ENCODE measurements around the gene ZYG11A.
"Not testable (repeated sequence)": the region's sequence is repeated elsewhere in the genome, so short reads cannot be mapped to it uniquely, and the experiment has no call there.

Gene ZYG11A

DNA sequence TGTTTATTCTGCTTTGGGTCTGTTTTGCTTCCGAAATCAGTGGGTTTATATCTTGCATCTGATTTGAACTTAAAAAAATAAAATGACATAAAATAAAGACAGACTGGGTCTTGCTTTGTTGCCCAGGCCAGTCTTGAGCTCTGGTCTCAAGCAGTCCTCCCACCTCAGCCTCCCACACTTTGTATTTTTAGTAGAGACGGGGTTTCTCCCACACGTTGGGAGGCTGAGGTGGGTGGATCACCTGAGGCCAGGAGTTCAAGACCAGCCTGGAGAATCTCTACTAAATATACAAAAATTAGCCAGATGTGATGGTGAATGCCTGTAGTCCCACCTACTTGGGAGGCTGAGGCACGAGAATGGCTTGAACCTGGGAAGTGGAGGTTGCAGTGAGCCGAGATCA, 5.9 kb downstream of the ZYG11A start:
- H3K27me3 ChIP-seq = peaks cover 6% of the 10 kb centered on the region; the same call in 1 of the 2 replicates
- peaks cover 7% of the 10 kb centered on the region for H3K9me3 ChIP-seq
- H3K4me3 ChIP-seq = no peak overlapping the region
- H3K36me3 ChIP-seq = no peaks in the 10 kb centered on the region
- no peaks in the 10 kb centered on the region for H3K4me1 ChIP-seq
- H4K20me1 ChIP-seq = no peaks in the 10 kb centered on the region
- no peak for TF ChIP-seq Cebpa-rat (IDR thresholded peaks at IDR 0.05)
- H3K4me2 ChIP-seq = no peak overlapping the region
- H3K9ac ChIP-seq = no peak overlapping the region
- no peak overlapping the region for H3K27ac ChIP-seq

DNA sequence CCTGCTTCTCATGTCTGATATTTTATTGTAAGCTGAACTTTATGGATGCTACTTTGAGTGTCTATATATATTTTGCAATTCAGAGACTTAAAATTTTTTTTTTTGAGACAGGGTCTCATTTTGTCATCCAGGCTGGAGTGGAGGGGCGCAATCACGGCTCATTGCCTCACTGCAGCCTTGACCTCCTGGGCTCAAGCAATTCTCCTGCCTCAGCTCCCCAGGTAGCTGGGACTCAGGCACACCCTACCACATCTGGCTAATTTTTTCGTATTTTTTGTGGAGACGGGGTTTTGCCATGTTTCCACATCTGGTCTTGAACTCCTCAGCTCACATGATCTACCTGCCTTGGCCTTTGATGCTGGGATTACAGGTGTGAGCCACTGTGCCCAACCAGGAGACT, 8.4 kb downstream of the ZYG11A start:
- H3K27me3 ChIP-seq = no peaks in the 10 kb centered on the region
- H3K27ac ChIP-seq = no peak overlapping the region
- no peak overlapping the region for H3K4me2 ChIP-seq
- TF ChIP-seq Cebpa-rat (IDR thresholded peaks at IDR 0.05) = no peak
- H3K36me3 ChIP-seq = no peaks in the 10 kb centered on the region
- H3K4me1 ChIP-seq = no peaks in the 10 kb centered on the region
- H3K9me3 ChIP-seq = no peaks in the 10 kb centered on the region
- H4K20me1 ChIP-seq = no peaks in the 10 kb centered on the region
- no peak overlapping the region for H3K4me3 ChIP-seq
- H3K9ac ChIP-seq = no peak overlapping the region

DNA sequence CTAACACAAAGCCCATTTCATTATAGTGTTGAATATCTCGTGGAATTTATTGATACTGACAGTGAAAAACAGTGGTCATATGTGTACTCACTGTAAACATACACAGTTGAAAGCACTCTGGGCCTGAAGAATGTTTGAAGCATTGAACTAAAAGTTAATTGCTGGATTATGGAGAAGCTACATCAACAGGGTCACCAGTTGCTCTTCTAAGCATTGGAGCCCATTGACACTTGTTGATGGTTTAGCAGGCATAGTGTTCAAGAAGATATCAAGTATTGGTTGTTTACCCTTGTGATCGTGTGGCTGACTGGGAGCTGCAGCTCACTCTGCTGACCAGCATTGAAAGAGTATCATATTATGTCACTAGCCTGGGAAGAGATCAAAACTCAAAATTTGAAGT, 10.3 kb downstream of the ZYG11A start:
- no peaks in the 10 kb centered on the region for H4K20me1 ChIP-seq
- no peaks in the 10 kb centered on the region for H3K4me1 ChIP-seq
- H3K4me3 ChIP-seq = no peak overlapping the region
- no peak for TF ChIP-seq Cebpa-rat (IDR thresholded peaks at IDR 0.05)
- H3K9me3 ChIP-seq = no peaks in the 10 kb centered on the region
- H3K4me2 ChIP-seq = no peak overlapping the region
- H3K9ac ChIP-seq = no peak overlapping the region
- no peaks in the 10 kb centered on the region for H3K27me3 ChIP-seq
- H3K27ac ChIP-seq = no peak overlapping the region
- H3K36me3 ChIP-seq = no peaks in the 10 kb centered on the region

DNA sequence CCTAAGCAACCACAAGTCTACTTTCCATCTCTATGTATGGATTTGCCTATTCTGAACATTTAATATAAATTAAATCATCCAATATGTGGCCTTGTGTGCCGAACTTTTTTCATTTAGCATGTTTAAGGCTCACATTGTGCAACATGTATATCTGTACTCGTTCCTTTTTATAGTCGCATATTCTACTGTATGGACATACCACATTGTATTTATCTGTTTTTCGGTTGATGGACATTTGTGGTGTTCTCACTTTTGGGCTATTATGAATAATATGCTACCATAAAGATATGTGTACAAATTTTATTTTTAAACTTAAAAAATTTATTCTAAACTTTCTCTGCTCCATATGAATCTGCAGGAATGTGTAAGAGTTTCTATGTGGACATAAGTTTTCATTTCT, 13.0 kb downstream of the ZYG11A start:
- TF ChIP-seq Cebpa-rat (IDR thresholded peaks at IDR 0.05) = no peak
- Histone ChIP-seq H4K20me1 (no peaks in the 10 kb centered on the region), H3K36me3 (no peaks in the 10 kb centered on the region)

DNA sequence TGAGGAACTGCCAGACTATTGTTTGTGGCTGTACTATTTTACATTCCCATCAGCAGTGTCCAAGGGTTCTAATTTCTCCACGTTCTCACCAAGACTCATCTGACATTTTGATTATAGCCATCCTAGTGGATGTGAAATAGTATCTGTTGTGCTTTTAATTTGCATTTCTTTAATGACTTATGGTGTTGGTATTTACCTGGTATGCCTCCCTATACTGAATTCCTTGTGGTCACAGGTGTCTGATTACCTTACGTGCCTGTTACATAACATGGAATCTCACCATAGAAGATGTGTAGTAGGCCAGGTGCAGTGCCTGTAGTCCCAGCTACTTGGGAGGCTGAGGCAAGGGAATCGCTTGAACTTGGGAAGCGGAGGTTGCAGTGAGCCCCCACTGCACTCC, 13.5 kb downstream of the ZYG11A start:
- TF ChIP-seq Cebpa-rat (IDR thresholded peaks at IDR 0.05) = no peak

More for the DNA sequence above, 13.0 kb downstream of the ZYG11A start:
- Histone ChIP-seq H3K9ac (no peak overlapping the region), H3K4me3 (no peak overlapping the region), H3K9me3 (no peaks in the 10 kb centered on the region), H3K27me3 (no peaks in the 10 kb centered on the region), H3K4me1 (no peaks in the 10 kb centered on the region), H3K27ac (no peak overlapping the region), H3K4me2 (no peak overlapping the region)

DNA sequence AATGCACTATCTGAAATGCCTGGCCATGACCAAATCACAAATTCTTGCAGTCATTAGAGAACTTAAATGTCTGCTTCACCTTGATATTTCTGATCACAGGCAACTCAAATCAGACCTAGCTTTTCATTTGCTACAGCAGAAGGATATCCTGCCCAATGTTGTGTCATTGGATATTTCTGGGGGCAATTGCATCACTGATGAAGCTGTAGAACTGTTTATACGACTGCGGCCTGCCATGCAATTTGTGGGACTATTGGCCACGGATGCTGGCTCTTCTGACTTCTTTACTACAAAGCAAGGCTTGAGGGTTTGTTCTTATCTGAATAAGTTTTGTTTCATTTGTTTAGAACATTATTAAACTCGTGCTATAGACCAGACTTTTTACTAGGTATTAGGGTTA, 14.9 kb downstream of the ZYG11A start:
- no peak overlapping the region for H3K4me3 ChIP-seq
- no peak for TF ChIP-seq Cebpa-rat (IDR thresholded peaks at IDR 0.05)
- H3K27ac ChIP-seq = no peak overlapping the region

More for the DNA sequence above, 13.5 kb downstream of the ZYG11A start:
- no peaks in the 10 kb centered on the region for H3K4me1 ChIP-seq
- no peak overlapping the region for H3K4me2 ChIP-seq
- H3K9me3 ChIP-seq = no peaks in the 10 kb centered on the region
- H4K20me1 ChIP-seq = no peaks in the 10 kb centered on the region
- no peaks in the 10 kb centered on the region for H3K27me3 ChIP-seq
- H3K27ac ChIP-seq = no peak overlapping the region
- no peak overlapping the region for H3K4me3 ChIP-seq
- no peaks in the 10 kb centered on the region for H3K36me3 ChIP-seq
- H3K9ac ChIP-seq = no peak overlapping the region

DNA sequence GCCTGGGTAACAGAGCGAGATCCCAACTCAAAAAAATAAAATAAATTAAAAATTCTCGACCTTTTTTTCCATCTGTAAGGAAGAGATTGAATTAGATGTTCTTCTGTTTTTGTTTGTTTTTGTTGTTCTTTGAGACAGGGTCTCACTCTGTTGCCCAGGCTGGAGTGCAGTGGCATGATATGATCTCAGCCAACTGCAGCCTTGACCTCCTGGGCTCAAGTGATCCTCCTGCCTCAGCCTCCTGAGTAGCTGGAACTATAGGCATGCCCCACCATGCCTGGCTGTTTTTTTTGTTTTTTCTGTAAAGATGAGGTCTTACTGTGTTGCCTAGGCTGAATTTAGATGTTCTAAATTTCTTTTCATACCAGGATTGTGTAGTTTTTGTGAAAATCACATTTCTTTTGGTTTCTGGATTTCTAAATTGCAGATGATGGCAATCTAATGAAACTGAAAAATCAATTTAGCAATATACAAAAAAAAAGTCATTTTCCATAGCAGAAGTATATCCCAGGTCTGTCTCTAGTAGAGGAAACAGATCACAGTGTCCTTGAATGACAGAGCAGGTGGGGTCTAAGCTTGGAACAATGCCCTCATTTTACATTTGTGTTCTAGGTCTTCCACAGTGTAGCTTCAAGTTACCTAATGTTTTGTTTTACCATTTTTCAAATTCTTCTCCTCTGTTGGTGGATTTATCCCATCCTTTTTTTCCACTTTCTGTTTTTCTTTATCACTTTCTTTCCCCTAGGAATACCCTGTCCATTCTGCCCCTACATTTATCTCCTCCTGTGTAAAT, 20.3 kb downstream of the ZYG11A start:
- no peak for TF ChIP-seq Cebpa-rat (IDR thresholded peaks at IDR 0.05)
- no peaks in the 10 kb centered on the region for H3K4me1 ChIP-seq

More for the DNA sequence above, 14.9 kb downstream of the ZYG11A start:
- H3K36me3 ChIP-seq = no peaks in the 10 kb centered on the region
- H3K4me1 ChIP-seq = no peaks in the 10 kb centered on the region
- H3K27me3 ChIP-seq = no peaks in the 10 kb centered on the region
- no peaks in the 10 kb centered on the region for H3K9me3 ChIP-seq
- H4K20me1 ChIP-seq = no peaks in the 10 kb centered on the region
- no peak overlapping the region for H3K9ac ChIP-seq
- H3K4me2 ChIP-seq = no peak overlapping the region

DNA sequence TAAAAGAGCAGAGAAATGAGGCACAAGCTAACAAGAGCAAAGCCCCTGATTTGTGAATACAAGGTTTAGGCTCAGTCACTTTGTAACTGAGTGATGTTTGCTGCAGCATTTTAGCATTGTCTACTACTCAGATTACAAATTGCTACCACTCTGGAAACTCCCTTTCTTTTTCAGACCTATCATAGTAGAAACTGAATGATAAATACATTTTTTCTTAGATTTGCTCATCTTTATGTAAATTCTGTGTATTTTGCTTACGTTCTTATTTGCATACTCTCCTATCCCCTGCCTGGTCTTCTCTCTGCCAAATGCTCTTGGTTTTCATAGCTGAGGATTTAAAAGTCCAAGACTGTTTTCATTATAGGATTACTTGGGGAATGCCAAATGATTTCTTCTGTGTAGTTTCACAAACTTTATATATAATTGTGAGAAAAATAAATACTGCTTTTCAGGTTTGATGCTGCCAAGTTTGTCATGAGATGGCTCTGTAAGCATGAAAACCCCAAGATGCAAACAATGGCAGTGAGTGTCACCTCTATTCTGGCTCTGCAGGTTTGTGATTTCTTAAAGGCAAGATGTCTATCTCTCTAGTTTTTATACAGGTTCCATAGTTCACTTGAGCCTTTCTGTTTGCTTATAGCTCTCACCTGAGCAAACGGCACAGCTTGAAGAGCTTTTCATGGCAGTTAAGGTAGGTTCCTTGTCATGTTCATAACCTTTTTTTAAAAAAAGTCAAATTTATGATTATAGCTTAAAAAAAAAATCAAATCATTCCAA, 24.7 kb downstream of the ZYG11A start:
- H4K20me1 ChIP-seq = no peaks in the 10 kb centered on the region
- no peaks in the 10 kb centered on the region for H3K9me3 ChIP-seq
- no peak overlapping the region for H3K4me3 ChIP-seq
- no peak for TF ChIP-seq Cebpa-rat (IDR thresholded peaks at IDR 0.05)
- no peak overlapping the region for H3K9ac ChIP-seq
- no peaks in the 10 kb centered on the region for H3K27me3 ChIP-seq
- H3K4me2 ChIP-seq = no peak overlapping the region
- H3K4me1 ChIP-seq = no peaks in the 10 kb centered on the region
- H3K27ac ChIP-seq = no peak overlapping the region
- no peaks in the 10 kb centered on the region for H3K36me3 ChIP-seq

More for the DNA sequence above, 20.3 kb downstream of the ZYG11A start:
- no peaks in the 10 kb centered on the region for H3K36me3 ChIP-seq
- no peaks in the 10 kb centered on the region for H3K27me3 ChIP-seq
- no peaks in the 10 kb centered on the region for H4K20me1 ChIP-seq
- H3K9me3 ChIP-seq = no peaks in the 10 kb centered on the region
- no peak overlapping the region for H3K27ac ChIP-seq
- no peak overlapping the region for H3K4me2 ChIP-seq
- no peak overlapping the region for H3K9ac ChIP-seq
- no peak overlapping the region for H3K4me3 ChIP-seq

DNA sequence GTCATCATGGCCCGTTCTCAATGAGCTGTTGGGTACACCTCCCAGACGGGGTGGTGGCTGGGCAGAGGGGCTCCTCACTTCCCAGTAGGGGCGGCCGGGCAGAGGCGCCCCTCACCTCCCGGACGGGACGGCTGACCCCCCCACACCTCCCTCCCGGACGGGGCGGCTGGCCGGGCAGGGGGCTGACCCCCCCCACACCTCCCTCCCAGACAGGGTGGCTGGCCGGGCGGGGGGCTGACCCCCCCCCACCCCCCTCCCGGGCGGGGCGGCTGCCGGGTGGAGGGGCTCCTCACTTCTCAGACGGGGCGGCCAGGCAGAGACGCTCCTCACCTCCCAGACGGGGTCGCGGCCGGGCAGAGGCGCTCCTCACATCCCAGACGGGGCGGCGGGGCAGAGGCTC, 27.2 kb downstream of the ZYG11A start:
- H3K4me2 ChIP-seq, H3K27me3 ChIP-seq, H3K4me1 ChIP-seq, H3K9me3 ChIP-seq, H3K27ac ChIP-seq, H4K20me1 ChIP-seq, H3K4me3 ChIP-seq, H3K36me3 ChIP-seq, H3K9ac ChIP-seq: not testable (repeated sequence)

DNA sequence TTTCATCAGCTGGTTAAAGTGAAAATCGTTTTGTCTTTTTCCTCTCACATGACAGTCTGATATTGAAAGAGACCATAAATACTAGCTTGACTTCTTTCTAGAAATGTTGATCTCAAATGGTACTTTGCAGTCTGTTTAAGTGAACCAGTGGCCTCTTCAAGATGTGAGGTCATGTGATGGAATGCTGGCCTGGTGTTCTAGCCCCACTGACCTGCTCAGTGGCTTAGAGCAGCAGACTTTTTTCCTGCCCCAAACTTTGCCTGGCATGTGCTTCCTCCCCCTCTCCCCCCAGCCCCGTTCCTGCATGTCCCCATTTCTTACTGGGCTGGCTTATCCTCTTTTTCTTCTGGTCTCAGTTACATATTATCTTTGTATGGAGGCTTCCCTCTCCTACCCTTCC, 34.3 kb downstream of the ZYG11A start:
- Histone ChIP-seq H3K4me3 (no peak overlapping the region), H3K4me2 (no peak overlapping the region), H3K36me3 (no peaks in the 10 kb centered on the region), H3K27me3 (no peaks in the 10 kb centered on the region), H3K9me3 (no peaks in the 10 kb centered on the region), H4K20me1 (no peaks in the 10 kb centered on the region), H3K9ac (no peak overlapping the region), H3K4me1 (no peaks in the 10 kb centered on the region), H3K27ac (no peak overlapping the region)
- TF ChIP-seq Cebpa-rat (IDR thresholded peaks at IDR 0.05) = no peak
